ENCODE results near the gene RAD51B.

DNA sequence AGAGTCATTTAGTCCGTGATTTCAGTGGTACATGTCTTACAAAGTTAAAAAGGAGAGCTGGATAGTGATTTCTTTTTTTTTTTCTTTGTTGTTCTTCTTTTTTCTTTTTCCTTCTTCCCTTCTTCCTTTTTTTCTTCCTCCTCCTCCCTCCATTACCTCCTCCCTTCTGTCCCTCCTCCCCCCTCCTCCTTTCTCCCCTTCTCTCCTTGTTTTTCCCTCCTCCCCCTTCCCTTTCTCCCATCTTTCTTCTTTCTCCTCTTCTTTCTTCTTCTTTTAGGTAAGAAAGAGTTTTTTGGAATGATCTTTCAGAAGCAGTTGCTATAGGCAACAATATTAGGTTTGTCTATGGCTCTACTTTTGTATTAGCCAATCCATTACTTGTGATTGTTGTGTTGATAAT, 368.6 kb downstream of the RAD51B start:
- TF ChIP-seq, protein P1, sequence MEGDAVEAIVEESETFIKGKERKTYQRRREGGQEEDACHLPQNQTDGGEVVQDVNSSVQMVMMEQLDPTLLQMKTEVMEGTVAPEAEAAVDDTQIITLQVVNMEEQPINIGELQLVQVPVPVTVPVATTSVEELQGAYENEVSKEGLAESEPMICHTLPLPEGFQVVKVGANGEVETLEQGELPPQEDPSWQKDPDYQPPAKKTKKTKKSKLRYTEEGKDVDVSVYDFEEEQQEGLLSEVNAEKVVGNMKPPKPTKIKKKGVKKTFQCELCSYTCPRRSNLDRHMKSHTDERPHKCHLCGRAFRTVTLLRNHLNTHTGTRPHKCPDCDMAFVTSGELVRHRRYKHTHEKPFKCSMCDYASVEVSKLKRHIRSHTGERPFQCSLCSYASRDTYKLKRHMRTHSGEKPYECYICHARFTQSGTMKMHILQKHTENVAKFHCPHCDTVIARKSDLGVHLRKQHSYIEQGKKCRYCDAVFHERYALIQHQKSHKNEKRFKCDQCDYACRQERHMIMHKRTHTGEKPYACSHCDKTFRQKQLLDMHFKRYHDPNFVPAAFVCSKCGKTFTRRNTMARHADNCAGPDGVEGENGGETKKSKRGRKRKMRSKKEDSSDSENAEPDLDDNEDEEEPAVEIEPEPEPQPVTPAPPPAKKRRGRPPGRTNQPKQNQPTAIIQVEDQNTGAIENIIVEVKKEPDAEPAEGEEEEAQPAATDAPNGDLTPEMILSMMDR (IDR thresholded peaks at IDR 0.05), result no peak
- TF ChIP-seq NR2C2 (CRISPR knock-in tag; IDR thresholded peaks at IDR 0.05), result no peak
- TF ChIP-seq, protein P2, sequence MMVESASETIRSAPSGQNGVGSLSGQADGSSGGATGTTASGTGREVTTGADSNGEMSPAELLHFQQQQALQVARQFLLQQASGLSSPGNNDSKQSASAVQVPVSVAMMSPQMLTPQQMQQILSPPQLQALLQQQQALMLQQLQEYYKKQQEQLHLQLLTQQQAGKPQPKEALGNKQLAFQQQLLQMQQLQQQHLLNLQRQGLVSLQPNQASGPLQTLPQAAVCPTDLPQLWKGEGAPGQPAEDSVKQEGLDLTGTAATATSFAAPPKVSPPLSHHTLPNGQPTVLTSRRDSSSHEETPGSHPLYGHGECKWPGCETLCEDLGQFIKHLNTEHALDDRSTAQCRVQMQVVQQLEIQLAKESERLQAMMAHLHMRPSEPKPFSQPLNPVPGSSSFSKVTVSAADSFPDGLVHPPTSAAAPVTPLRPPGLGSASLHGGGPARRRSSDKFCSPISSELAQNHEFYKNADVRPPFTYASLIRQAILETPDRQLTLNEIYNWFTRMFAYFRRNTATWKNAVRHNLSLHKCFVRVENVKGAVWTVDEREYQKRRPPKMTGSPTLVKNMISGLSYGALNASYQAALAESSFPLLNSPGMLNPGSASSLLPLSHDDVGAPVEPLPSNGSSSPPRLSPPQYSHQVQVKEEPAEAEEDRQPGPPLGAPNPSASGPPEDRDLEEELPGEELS (CRISPR knock-in tag; IDR thresholded peaks at IDR 0.05), result no peak
- no peak for TF ChIP-seq JUN (CRISPR knock-in tag; IDR thresholded peaks at IDR 0.05)
